ENCODE measurements around the gene ADAMTS9. TPM values are rescaled to one million over a fixed set of nuclear protein-coding genes. Genes with fewer than 3 reads are reported as not detected.

ADAMTS9 gene
- total and polyA plus RNA-seq, 10 of the 15 experiments (the other 5 are each of a cell fraction or from before 2014, with no cell fraction given) = 0.08 TPM; not detected in 9

GRCh38 chr3:64647825-64648224 lies 40.0 kb downstream of the ADAMTS9 start:
- Histone ChIP-seq H3K9me3 (replicated peaks; ENCODE audit: control insufficient read depth, insufficient read depth, low read length) (no peaks in the 10 kb centered on the region), H3K4me2 (ENCODE audit: control insufficient read depth, insufficient read depth) (no peak overlapping the region), H4K20me1 (ENCODE audit: control insufficient read depth, insufficient read depth) (no peaks in the 10 kb centered on the region), H3K9ac (ENCODE audit: control insufficient read depth, insufficient read depth, low read length) (no peak overlapping the region), H3K27ac (ENCODE audit: control insufficient read depth, insufficient read depth) (no peak overlapping the region), H3K79me2 (ENCODE audit: control insufficient read depth, insufficient read depth, low read length) (no peaks in the 10 kb centered on the region), H3K4me1 (ENCODE audit: control insufficient read depth, insufficient read depth, low read length) (no peaks in the 10 kb centered on the region), H3K36me3 (ENCODE audit: control insufficient read depth in 2 of 2, insufficient read depth in 2 of 2, low read length in 1 of 2) (no peaks in the 10 kb centered on the region), H3K4me3 (no peak overlapping the region), H3K27me3 (replicated peaks in 1 of 2; ENCODE audit: control insufficient read depth in 2 of 2, insufficient read depth in 2 of 2, low read length in 1 of 2) (no peaks in the 10 kb centered on the region), H2AFZ (ENCODE audit: control insufficient read depth, low read depth, low read length) (no peak overlapping the region)
- ChIA-PET POLR2A (no interaction called here), RAD21 (ENCODE audit: unreplicated experiment) (no interaction called here), SMC1A (ENCODE audit: uncharacterized antibody, unreplicated experiment) (no interaction called here), CTCF (interaction anchor here (2.1 kb wide), 1 partner anchor 10 kb away, joined by 9 read pairs; no protein-coding TSS in a partner anchor)
- BruUV-seq (replicated peaks) = no TSS peak
- FAIRE-seq (no peak), DNase-seq (ENCODE audit: low read depth, low spot score) (no peak), ATAC-seq (no peak)
- in situ Hi-C loops (cut with MboI) = no loop called here
- TF ChIP-seq ZBTB11 (CRISPR knock-in tag; IDR thresholded peaks at IDR 0.05) (no peak), LARP7 (IDR thresholded peaks at IDR 0.05) (no peak), YBX1 (IDR thresholded peaks at IDR 0.05) (no peak), JUND (IDR thresholded peaks at IDR 0.05; ENCODE audit: low read depth, low read length) (no peak), NKRF (conservative IDR thresholded peaks at IDR 0.05) (no peak), USF2 (IDR thresholded peaks at IDR 0.05; ENCODE audit: borderline replicate concordance, low read depth, low read length) (no peak), ASH2L (IDR thresholded peaks at IDR 0.05; ENCODE audit: borderline replicate concordance, low read depth) (no peak), STAT1 (conservative IDR thresholded peaks at IDR 0.05) (no peak), GATAD2B (conservative IDR thresholded peaks at IDR 0.05; ENCODE audit: low read depth) (no peak), FOS (IDR thresholded peaks at IDR 0.05; ENCODE audit: borderline replicate concordance, extremely low read depth, insufficient read length) (no peak)
- WGBS (ENCODE audit: insufficient coverage, insufficient replicate concordance, low lambda C conversion rate, missing lambda C conversion rate) = 51% methylated on average over 7 of the region's 7 CpGs
- intact Hi-C loops (cut with micrococcal nuclease; ENCODE audit: unreplicated experiment) = no loop called here
